CD4-positive, alpha-beta T cell treated with Interleukin-6 for 4 hours (primary cell): ENCODE data around the gene THTPA.
A peak's percentile ranks its signal among the peaks of the same experiment; 100 is the strongest.
"Not testable (repeated sequence)": the region's sequence is repeated elsewhere in the genome, so short reads cannot be mapped to it uniquely, and the experiment has no call there.

Experiments
- DNase-seq: peaks from one replicate; pipeline ENCODE4 v3.0.0-alpha.2; 2020; ENCODE audit warnings: mixed read lengths

Gene THTPA

GRCh38 chr14:23568021-23568599 lies 12.0 kb downstream of the THTPA start:
- no peak for DNase-seq

GRCh38 chr14:23568600-23569331 lies 12.7 kb downstream of the THTPA start:
- DNase-seq, result peak; percentile 36

DNA sequence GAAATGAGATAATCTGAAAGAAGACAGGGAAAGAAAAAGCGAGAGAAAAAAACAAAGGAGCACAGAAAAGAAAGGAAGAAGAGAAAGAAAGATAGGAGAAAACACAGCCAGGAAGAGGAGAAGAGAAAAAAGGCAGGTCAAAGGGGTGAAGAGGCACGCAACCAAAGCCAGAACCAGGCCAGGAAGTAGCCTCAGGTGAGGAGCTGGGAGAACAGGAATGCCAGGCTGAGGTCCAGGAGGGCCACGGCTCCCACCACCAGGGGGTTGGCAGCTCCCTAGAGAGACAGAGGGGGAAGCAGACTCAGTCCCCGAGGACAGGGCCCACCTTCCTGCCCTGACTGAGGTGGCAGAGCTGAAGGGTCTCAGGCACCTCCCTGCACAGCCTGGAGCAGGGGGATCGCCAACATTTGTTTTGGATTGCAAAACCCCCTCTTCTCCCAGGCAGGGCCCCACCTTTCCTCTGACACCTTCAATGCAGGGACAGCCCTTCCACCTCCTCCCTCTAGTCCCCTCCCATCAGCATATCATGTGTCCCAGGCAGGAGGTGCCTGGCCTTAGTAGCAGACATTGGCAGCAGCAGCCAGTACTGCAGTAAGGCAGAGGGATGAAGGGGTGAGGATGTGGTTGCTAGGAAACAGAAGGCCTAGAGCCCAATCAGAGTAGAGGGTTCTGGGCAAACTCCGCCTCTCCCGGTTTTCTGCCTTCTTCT lies 13.5 kb downstream of the THTPA start:
- DNase-seq, result no peak

DNA sequence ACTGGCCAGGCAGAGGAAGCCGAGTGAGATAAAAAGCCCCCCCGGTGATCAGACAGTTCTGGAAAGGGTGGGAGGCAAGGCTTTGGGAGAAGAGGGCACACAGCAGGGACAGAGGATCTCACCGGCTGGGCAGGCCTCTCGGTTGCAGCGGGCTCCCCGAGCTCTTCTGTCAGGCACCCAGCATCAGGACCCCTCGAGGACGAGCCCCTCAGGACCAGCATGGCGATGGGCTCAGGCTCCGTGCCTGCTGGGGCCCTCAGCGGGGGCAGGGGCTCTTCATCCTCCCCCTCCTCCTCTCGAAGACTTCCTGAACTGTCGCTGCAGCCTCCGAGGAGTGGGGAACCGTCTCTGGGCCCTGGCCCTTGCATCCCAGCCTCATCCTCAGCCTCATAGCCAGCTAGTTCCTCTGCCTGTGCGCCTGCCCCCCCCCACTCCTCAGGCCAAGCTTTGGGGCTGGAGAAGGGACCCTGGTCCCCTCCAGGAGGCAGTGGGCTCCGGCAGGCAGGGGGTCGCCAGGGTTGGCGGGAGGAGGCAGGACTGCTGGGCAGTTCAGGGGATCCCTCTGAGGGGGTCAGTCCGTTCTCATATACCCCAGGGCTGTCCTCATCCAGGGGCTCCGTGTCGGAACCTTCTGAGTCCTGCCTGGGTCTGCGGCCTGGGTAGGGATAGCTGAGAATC lies 14.9 kb downstream of the THTPA start:
- DNase-seq, result no peak

DNA sequence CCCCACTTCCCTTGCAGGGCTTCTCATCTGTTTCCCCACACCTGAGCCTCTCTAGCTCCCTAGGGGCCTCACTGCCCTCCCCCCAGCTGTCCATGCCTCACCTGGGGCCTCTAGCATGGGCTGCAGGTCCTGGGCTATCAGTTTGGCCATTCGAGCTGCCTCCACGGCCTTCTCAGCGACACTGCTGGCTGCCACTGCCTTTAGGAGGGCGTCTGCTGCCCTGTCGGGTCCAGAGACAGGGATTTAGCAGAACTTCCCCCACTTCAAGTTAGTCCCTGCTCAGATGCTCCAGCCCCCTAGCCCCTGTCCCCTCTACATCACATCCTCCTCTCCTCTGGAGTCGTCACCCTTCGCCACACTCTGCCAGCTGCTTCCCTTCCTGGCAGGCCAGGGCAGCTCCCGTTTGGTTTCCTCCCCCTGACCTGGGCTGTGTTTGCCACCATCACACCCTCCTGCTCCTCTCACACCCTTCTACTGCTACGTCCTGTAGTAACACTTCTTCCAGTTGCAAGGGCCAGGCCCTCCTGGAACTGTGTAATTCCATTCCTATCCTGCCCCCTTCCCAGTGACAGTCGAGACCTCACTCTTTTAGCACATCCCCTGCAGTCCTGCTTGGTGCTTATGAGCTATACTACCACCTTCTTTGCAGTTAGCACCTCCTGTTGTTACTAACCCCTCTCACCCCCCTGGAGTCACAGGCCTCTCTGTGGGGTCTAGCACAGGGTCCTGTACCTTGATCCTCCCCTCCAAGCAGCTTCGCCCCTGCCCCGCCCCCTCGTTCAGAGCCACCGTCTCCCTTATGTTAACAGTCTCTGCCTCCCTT lies 15.8 kb downstream of the THTPA start:
- DNase-seq, result no peak

DNA sequence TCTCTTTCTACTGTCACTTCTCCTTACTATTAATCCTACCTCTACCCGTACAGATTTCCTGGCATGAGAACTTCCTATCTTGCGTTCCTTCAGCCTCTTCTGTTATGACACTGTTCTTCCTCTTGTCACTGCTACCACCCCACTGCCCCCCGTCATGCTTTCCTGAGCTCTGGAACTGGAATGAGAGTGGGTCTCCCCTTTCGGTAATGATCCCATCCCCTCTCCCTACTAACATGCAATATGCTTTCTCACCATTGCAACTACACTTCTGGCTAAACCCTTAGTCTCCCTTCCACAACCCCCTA lies 16.4 kb downstream of the THTPA start:
- DNase-seq, result no peak

DNA sequence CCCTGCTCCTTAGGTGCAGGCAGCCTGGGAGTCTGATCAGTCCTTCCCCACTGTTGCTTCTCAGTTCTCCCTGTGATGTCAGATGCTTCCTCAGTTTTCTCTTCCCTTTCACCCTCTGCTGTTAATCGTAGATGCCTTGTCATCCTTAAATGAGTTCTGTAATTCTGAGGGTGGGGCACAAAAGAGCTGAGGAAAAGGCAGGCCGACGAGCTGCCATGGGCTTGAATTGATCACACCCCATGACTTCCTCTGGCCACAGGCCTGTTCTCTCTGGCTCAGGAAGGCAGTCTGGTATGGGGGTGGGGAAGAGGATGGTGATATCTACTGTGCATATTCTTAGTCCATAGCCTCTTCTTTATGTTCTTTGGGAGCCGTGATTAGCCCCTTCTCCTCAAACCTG lies 16.8 kb downstream of the THTPA start:
- no peak for DNase-seq

- no peak for DNase-seq
Observed at GRCh38 chr14:23573384-23574015, 17.4 kb downstream of the THTPA start.

- DNase-seq, result no peak
Observed at GRCh38 chr14:23577004-23577681, 21.1 kb downstream of the THTPA start.

DNA sequence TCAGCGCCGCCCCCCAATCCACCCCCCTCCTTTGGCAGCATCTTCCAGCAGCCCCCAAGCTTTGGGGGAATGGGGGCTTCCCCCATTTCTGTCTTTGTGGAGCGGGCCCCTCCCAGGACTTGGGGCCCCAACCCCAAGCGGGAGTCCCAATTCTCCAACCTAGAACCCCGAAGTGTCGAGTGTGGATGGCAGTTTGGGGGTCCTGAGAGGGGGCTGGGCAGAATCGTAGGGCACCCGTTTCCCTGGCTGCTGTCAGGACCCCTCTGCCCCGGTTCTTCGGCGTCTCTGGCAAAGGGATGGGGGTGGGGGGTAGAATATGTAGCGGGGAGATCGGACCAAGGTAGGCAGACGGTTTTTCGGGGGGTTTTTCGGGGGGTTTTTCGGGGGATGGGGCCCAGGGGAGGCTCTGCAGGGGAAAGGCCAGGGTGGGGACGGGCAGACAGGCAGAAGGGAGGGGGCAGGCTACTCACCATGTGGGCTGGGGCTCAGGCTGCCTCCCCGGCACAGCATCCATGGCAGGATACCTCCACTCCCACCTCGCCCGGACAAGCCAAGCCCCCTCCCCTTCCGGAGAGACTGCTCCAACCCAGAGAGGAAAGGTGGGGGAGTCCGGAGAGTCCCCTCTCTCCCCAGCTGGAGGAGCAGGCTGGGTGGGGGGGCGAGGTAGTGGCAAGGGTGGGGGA lies 21.8 kb downstream of the THTPA start:
- no peak for DNase-seq

GRCh38 chr14:23578560-23579310 lies 22.7 kb downstream of the THTPA start, which contains the start of gene JPH4:
TSS of gene JPH4 (minus strand) at chr14:23578790. CDS start at chr14:23577453, 1,337 bp downstream.
- no peak for DNase-seq

GRCh38 chr14:23579311-23579630 lies 23.2 kb downstream of the THTPA start:
- DNase-seq, result no peak

- no peak for DNase-seq
Observed at GRCh38 chr14:23579739-23580138, 23.7 kb downstream of the THTPA start.

GRCh38 chr14:23580152-23580926 lies 24.3 kb downstream of the THTPA start:
- DNase-seq, result no peak

GRCh38 chr14:23580948-23581281 lies 24.8 kb downstream of the THTPA start:
- no peak for DNase-seq

- DNase-seq, result no peak
Observed at GRCh38 chr14:23582906-23583760, 27.1 kb downstream of the THTPA start.

DNA sequence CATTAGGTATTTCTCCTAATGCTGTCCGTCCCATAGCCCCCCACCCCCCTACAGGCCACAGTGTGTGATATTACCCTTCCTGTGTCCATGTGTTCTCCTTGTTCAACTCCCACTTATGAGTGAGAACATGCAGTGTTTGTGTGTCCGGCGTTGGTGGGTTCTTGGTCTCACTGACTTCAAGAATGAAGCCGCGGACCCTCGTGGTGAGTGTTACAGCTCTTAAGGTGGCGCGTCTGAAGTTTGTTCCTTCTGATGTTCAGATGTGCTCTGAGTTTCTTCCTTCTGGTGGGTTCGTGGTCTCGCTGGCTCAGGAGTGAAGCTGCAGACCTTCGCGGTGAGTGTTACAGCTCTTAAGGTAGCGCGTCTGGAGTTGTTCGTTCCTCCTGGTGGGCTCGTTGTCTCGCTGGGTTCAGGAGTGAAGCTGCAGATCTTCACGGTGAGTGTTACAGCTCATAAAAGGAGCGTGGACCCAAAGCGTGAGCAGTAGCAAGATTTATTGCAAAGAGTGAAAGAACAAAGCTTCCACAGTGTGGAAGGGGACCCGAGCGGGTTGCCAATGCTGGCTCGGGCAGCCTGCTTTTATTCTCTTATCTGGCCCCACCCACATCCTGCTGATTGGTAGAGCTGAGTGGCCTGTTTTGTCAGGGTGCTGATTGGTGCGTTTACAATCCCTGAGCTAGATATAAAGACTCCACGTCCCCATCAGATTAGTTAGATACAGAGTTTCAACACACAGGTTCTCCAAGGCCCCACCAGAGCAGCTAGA lies 27.9 kb downstream of the THTPA start:
- DNase-seq, result not testable (repeated sequence)
